ENCODE measurements around the gene DLST.
"Not testable (repeated sequence)": the region's sequence is repeated elsewhere in the genome, so short reads cannot be mapped to it uniquely, and the experiment has no call there.

Gene DLST

DNA sequence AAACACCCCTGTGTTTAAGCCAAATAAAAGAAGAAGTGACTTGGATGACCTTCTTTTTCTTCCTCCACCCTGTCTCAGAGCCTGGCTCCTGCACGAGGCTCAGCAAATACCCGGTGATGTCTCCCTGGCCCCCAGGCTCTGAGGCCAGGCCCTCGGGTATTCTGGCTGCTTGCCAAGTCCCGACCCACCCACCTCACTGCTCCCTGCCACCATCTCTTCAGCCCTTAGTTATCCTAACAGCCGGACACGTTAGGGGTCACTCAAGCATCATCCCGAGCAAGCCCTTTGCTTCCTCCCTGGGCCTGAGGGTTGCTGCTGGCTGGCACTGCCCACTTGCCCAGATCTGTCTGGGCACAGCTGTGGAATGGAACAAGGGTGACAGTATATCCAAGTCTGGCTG lies 34.1 kb downstream of the DLST start:
- DNase-seq (ENCODE audit: low read depth in 2 of 3, low spot score in 1 of 3): no peak

DNA sequence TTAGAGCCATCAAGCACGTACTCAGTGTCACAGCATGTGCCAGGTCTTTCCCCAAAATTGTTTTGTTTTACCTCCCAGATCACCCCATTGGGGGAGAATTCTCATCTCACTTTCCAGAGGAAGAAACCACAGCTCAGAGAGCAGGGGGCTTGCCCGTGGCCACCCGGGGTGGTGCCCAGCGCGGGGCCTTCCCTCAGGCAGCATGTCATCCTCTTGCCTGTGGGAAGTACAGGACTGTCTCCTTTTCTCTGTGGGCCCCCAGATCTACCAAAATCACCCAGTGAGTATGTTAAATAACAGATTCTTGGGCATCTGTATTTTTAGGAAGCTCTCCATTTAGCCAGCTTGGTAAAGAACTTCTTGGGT lies 35.4 kb downstream of the DLST start:
- no peak for DNase-seq (ENCODE audit: low read depth in 2 of 3, low spot score in 1 of 3)

DNA sequence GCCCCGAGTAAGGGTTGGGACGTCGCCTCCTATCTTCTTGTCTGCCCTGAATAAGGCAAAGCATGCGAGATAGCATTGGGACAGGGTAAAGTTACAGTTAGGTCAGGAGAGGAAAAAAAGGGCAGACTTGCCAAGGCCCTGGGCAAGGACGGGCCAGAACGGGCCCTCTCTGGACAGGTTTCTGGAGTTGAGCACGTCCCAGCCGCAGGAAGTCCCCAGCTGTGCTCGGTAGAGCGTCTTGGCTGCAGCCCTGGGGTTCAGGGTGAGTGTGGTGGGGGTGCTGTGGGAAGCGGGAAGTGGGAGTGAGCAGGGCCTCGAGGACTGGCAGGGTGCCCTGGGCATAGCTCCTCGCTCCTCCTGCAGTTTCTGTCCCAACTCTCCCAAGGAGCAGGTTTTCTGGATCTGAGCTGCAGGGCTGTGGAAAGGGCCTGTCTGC lies 35.9 kb downstream of the DLST start:
- DNase-seq (ENCODE audit: low read depth in 2 of 3, low spot score in 1 of 3): no peak

- no peak for DNase-seq (ENCODE audit: low read depth in 2 of 3, low spot score in 1 of 3)
These were observed 36.7 kb downstream of the DLST start for GRCh38 chr14:74918380-74918779.

DNA sequence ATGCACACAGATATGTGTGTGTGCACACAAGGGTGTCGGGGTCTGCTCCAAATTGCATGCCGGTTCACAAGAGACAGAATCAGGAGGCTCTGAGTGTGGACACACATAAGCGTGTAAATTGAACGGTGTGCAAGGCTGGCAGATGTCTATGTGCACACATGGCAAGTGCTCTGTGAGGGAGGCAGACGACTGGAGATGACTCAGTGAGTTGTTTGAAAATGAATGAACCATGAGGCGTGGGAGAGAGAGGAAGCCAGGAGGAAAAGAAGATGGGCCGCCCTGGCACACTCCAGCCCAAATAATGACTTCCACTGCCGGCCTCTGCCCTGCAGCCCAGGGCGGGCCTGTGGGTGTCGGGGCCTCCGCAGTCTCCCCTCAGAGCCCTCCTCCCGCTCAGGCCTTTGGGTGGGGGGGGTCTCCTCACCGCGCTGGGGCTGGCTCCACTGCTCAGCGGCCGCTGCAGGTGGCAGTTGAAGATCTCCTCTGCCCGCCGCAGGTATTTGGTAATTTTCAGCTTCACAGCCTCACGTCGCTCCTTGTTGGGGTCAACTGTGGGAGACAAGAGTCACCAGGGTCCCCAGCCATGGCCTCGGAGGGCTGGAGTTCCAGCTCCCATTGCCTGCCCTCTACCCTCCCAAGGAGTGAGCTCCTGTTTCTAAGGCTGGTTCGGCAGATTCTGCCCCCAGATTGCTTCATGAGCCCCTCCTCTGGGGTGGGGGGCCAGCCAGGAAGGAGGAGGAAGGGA lies 37.9 kb downstream of the DLST start:
- DNase-seq (ENCODE audit: low read depth in 2 of 3, low spot score in 1 of 3): no peak

- DNase-seq (ENCODE audit: low read depth in 2 of 3, low spot score in 1 of 3): no peak
These were observed 38.6 kb downstream of the DLST start for GRCh38 chr14:74920281-74920680.

DNA sequence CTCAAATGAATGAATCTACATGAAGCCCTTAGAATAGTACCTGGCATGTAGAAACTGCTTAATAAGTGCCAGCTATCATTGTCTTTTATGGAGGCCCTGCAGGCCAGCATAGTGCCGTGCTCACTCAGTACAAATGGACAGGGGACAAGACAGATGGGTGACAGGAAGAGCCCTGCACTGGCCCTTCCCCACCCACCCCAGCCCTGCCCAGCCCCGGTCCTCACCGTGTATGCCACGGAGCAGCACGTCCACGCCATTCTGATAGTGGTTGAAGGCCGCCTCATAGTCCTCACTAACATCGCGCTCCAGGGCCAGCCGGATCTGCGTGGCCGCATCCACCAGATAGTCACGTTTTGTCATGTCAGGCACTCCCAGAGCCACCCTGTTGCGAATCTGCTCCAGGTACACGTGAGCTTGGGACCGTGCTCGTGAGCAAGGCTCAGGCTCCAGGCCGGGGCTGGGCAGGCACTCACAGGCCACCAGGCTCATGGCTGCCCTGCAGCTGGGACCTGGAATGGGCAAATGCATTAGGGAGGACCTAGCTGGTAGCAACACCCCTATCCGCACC lies 39.4 kb downstream of the DLST start:
- DNase-seq (ENCODE audit: low read depth in 2 of 3, low spot score in 1 of 3): no peak

- DNase-seq (ENCODE audit: low read depth in 2 of 3, low spot score in 1 of 3): no peak
These were observed 40.5 kb downstream of the DLST start for GRCh38 chr14:74921987-74922751.

DNA sequence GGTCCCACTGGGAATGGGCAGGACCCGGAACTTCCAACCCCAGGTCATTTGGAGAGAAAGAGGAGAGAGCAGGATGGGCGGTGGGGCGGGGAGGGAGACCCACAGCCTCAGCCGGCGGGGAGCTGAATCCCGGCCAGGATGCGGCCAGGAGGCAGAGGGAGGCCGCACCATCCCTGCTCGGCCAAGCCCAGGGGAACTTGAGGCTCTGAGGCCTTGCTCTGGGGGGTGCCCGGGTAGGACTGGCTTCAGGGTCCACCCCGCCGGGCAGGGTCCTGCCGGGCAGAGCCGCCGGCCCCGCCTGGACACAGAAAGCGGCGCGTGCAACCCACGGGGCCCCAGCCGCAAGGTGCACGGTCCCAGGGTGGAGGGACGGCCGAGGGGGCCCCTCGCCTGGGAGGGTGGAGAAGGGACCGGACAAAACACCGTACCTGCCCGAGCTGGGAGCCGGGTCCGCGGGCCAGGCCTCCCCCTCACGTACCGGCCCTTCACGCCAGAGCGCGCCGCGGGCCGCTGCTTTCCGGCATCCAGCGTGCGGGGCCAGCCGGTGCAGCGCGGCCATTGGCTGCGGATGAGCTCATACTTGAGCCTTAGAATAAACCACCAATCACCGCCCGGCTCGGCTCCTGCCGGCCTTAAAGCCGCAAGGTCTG lies 41.2 kb downstream of the DLST start, which contains the start of gene RPS6KL1:
TSS of gene RPS6KL1 (minus strand) at position 509 of the 650 bp plus-strand sequence. CDS start 1,719 bp downstream, outside the sequence.
- DNase-seq (ENCODE audit: low read depth in 2 of 3, low spot score in 1 of 3): peak; percentile 39 to 62 (median 59)

GRCh38 chr14:74924061-74924460 lies 42.3 kb downstream of the DLST start:
- no peak for DNase-seq (ENCODE audit: low read depth in 2 of 3, low spot score in 1 of 3)

GRCh38 chr14:74927225-74927624 lies 45.5 kb downstream of the DLST start:
- no peak for DNase-seq (ENCODE audit: low read depth in 2 of 3, low spot score in 1 of 3)

DNA sequence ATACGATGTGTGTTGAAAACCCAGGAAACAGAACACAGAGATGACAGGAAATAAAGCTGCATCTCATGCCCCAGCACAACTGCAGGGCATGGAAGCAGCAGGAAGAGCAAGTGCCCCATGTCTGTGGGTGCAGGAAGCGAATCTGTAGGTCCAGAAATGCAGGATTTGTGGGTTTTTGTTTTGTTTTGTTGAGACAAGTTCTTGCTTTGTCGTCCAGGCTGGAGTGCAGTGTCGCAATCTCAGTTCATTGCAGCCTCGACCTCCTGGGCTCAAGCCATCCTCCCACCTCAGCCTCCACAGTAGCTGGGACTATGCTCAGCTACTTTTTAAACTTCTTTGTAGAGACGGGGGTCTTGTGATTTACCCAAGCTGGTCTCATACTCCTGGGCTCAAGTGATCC lies 47.5 kb downstream of the DLST start:
- no peak for DNase-seq (ENCODE audit: low read depth in 2 of 3, low spot score in 1 of 3)

- not testable (repeated sequence) for DNase-seq (ENCODE audit: low read depth in 2 of 3, low spot score in 1 of 3)
These were observed 50.0 kb downstream of the DLST start for GRCh38 chr14:74931744-74932143.

DNA sequence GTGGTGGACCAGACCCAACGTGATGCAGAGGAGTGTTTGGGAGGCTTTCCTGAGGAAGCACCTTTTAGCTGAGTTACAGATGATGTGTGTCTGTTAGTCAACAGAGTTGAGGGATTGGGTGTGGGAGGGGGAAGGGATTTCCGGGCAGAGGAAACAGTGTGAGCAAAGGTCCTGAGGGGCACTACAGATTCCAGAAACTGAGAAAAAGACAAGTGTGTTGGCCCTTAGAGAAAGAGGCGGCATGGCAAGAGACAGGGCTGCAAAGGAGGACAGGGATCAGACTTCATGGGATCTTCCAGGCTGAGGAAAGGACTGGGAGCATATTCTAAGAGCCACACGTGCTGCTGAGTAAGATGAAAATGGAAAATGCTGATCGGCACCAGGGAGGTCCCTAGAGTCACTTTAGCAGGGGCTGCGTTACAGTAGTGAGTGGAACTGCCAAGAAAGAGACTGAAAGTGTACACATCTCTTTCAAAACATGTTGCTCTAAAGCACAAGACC lies 50.7 kb downstream of the DLST start:
- DNase-seq (ENCODE audit: low read depth in 2 of 3, low spot score in 1 of 3): no peak

DNA sequence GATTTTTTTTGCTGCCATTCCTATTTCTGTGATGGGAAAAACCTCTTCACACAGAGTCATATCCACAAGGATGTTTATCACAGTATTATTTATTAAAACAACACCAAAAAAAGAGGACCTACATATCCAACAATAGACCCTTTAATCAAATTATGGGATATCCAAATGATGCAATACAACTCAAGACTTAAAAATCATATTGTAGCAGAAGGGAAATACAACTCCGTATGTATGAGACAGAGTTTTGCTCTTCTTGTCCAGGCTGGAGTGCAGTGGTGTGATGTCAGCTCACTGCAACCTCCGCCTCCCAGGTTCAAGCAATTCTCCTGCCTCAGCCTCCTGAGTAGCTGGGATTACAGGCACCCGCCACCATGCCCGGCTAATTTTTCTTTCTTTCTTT lies 51.2 kb downstream of the DLST start:
- not testable (repeated sequence) for DNase-seq (ENCODE audit: low read depth in 2 of 3, low spot score in 1 of 3)

DNA sequence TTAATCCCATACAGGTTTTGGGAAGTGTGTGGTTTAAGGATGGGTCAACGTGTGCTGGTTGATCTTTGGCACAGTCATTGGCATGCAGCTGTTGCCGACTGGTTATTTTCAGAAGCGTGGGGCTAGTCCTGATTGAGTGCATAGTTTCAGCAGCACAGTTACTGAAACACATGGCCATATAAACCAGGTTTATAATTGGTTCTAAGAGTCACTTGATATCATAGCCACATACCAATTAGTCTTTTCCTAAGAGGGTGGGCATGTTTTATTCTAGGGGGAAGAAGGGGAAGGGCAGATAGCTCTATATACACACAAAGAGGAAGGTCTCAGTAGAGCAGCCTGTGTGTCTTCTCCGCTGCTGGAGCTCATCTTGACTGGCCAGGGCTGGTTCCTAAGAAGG lies 52.3 kb downstream of the DLST start:
- DNase-seq (ENCODE audit: low read depth in 2 of 3, low spot score in 1 of 3): no peak

GRCh38 chr14:74934476-74935359 lies 53.0 kb downstream of the DLST start:
- no peak for DNase-seq (ENCODE audit: low read depth in 2 of 3, low spot score in 1 of 3)

DNA sequence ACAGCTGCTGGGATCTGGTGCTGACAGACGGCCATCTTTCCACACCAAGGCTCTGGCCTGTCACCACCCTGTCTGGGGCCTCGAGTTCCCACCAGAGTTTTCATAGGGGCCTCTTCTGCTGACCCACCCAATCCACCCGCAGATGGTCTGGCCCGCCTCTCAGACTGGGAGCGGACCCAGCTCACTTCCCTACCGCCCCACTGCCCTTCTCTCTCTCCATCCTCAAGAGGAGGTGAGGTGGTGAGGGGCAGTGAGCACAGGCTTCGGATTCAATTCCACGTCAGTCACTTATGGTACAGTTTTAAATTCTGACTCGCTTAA lies 53.6 kb downstream of the DLST start:
- no peak for DNase-seq (ENCODE audit: low read depth in 2 of 3, low spot score in 1 of 3)

GRCh38 chr14:74936151-74936550 lies 54.4 kb downstream of the DLST start:
- DNase-seq (ENCODE audit: low read depth in 2 of 3, low spot score in 1 of 3): no peak

- DNase-seq (ENCODE audit: low read depth in 2 of 3, low spot score in 1 of 3): no peak
These were observed 55.0 kb downstream of the DLST start for GRCh38 chr14:74936731-74937130.

DNA sequence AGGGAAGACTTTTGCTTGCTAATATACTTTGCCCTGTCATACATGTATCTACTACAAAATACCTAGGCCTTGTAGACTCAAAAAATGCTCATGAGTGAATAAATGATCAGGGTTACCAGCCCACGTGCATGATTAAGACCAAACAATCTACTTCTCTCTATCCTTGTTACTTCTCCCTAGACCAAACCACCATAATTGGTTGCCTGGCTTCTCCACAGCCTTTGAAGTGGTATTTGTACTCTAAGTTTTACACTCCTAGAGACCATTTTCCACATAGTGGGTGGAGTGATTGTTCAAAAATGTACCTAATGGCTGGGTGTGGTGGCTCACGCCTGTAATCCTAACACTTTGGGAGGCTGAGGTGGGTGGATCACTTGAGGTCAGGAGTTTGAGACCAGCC lies 55.5 kb downstream of the DLST start:
- no peak for DNase-seq (ENCODE audit: low read depth in 2 of 3, low spot score in 1 of 3)

Measured in stimulated activated CD4-positive, alpha-beta T cell treated with anti-CD3 and anti-CD28 coated beads, Interleukin-12 subunit alpha, Interleukin-12 subunit beta, amount 100 ng/mL, for 48 hours (primary cell).